ENCODE data around the gene CDH26.

GRCh38 chr20:59947376-59947775 is 10.8 kb upstream of the CDH26 start:
- TF ChIP-seq JUN (IDR thresholded peaks at IDR 0.05; ENCODE audit: borderline replicate concordance, insufficient read depth, insufficient read length, low read depth) = no peak
- no peak for TF ChIP-seq EZH2 (IDR thresholded peaks at IDR 0.05; ENCODE audit: borderline replicate concordance, low read depth, low read length, severe bottlenecking)
- no peak for TF ChIP-seq POLR2A (IDR thresholded peaks at IDR 0.05; ENCODE audit: low read depth, low read length)

Measured in endothelial cell of umbilical vein (primary cell).